Mesodermal cell (in vitro differentiated cells): ENCODE results near the gene ADAMTSL3.

Source experiments
- H3K27ac ChIP-seq: 2 replicates; pipeline ENCODE4 v1.7.0; 2013; ENCODE audit warnings: mild to moderate bottlenecking, low read depth, low read length, moderate library complexity; ENCODE audit not compliant: severe bottlenecking
- H3K36me3 ChIP-seq: 2 replicates; pipeline ENCODE4 v1.7.1; 2013; ENCODE audit warnings: mild to moderate bottlenecking, low read length, moderate library complexity; ENCODE audit not compliant: control insufficient read depth, insufficient read depth
- H3K4me1 ChIP-seq: one replicate; pipeline ENCODE4 v1.7.1; 2013; ENCODE audit warnings: mild to moderate bottlenecking, low read length; ENCODE audit not compliant: insufficient read depth, control insufficient read depth, poor library complexity, severe bottlenecking
- H3K4me3 ChIP-seq: 2 replicates; pipeline ENCODE4 v1.7.0; 2013; ENCODE audit warnings: low read length, control low read depth, mild to moderate bottlenecking; ENCODE audit not compliant: insufficient read depth, poor library complexity, severe bottlenecking; ENCODE audit errors: extremely low read depth
- H3K9me3 ChIP-seq: 2 replicates; pipeline ENCODE4 v1.7.1; 2013; ENCODE audit warnings: mild to moderate bottlenecking, low read length, moderate library complexity; ENCODE audit not compliant: control insufficient read depth
- WGBS, 2 experiments: methylation state at CpG; one replicate each; pipeline ENCODE4 v1.1.5; 2013; ENCODE audit warnings: missing lambda C conversion rate in 2 of 2; ENCODE audit not compliant: insufficient coverage in 2 of 2; 5-methylcytosine and 5-hydroxymethylcytosine counted together

ADAMTSL3 gene

GRCh38 chr15:83776986-83777385 lies 123.1 kb downstream of the ADAMTSL3 start:
- H3K36me3 ChIP-seq = no peaks in the 10 kb centered on the region
- H3K9me3 ChIP-seq = no peaks in the 10 kb centered on the region
- H3K4me3 ChIP-seq = no peak overlapping the region
- H3K4me1 ChIP-seq = no peaks in the 10 kb centered on the region
- H3K27ac ChIP-seq = no peak overlapping the region
- 83 to 94% methylated on average over 4 of the region's 4 CpGs for WGBS, 2 experiments

GRCh38 chr15:83783227-83783626 lies 129.3 kb downstream of the ADAMTSL3 start:
- no CpG with 5 or more reads among the region's 1 CpG for WGBS, 2 experiments
- H3K36me3 ChIP-seq = no peaks in the 10 kb centered on the region
- H3K4me3 ChIP-seq = no peak overlapping the region
- no peak overlapping the region for H3K27ac ChIP-seq
- H3K9me3 ChIP-seq = peaks cover 4% of the 10 kb centered on the region
- no peaks in the 10 kb centered on the region for H3K4me1 ChIP-seq

GRCh38 chr15:83784975-83785374 lies 131.1 kb downstream of the ADAMTSL3 start:
- no peaks in the 10 kb centered on the region for H3K36me3 ChIP-seq
- H3K4me3 ChIP-seq = no peak overlapping the region
- H3K9me3 ChIP-seq = peaks cover 4% of the 10 kb centered on the region

GRCh38 chr15:83786336-83786735 lies 132.4 kb downstream of the ADAMTSL3 start:
- Histone ChIP-seq H3K36me3 (no peaks in the 10 kb centered on the region), H3K4me3 (no peak overlapping the region), H3K27ac (no peak overlapping the region), H3K9me3 (peaks cover 4% of the 10 kb centered on the region), H3K4me1 (no peaks in the 10 kb centered on the region)
- no CpG with 5 or more reads among the region's 5 CpGs for WGBS, 2 experiments

More at GRCh38 chr15:83784975-83785374, 131.1 kb downstream of the ADAMTSL3 start:
- no peak overlapping the region for H3K27ac ChIP-seq
- H3K4me1 ChIP-seq = no peaks in the 10 kb centered on the region

DNA sequence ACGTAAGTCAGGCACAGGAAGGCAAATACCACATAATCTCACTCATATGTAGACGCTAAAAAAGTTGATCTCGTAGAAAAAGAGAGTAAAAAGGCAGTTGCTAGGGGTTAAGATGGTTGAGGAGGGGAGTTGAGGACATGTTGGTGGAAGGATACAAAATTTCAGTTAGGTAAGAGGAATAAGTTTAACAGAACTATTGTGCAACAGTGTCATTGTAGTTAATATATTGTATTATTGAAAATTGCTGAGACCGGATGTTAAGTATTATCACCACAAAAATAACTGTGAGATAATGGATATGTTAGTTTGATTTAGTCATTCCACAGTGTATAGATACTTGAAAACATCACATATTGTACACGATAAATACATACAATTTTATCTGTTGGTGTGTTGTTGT lies 139.1 kb downstream of the ADAMTSL3 start:
- 80 to 100% methylated on average over 1 to 2 of the region's 5 CpGs for WGBS, 2 experiments
- Histone ChIP-seq H3K36me3 (no peaks in the 10 kb centered on the region), H3K27ac (no peak overlapping the region), H3K9me3 (no peaks in the 10 kb centered on the region), H3K4me3 (no peak overlapping the region), H3K4me1 (no peaks in the 10 kb centered on the region)

DNA sequence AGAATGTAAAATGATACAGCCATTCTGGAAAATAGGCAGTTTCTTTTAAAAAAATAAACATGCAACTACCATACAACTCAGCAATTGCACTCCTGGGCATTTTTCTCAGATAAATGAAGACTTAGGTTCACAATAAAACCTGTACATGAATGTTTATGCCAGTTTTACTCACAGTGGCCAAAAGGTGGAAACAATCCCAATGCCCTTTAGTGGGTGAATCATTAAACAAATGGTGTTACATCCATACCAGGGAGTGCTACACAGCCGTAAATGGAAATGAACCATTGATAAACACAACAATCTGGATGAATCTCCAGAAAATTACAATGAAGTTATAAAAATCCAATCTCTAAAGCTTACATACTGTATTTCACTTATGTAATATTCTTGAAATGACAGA lies 140.3 kb downstream of the ADAMTSL3 start:
- WGBS, 2 experiments = no CpG with 5 or more reads among the region's 1 CpG
- no peaks in the 10 kb centered on the region for H3K36me3 ChIP-seq

DNA sequence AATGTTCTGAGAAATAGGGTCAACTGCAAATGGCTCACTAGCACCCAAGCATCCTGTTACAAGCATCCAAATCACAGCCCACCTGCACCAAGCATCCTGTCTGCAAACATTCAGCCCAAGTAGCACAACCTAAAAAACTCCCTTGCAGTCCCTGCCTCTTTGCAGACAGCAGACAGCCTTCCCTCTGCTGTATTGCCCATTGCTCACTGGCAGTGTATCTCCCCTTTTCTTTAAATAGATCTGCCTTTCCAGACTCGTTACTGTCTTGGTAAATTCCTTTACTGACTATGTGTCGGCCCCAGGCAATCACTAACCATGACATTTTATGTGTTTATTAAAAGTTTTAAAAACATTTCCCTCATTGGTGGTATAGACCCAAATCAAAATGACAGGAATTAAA lies 155.4 kb downstream of the ADAMTSL3 start:
- Histone ChIP-seq H3K27ac (no peak overlapping the region), H3K9me3 (peaks cover 8% of the 10 kb centered on the region), H3K4me3 (no peak overlapping the region), H3K4me1 (no peaks in the 10 kb centered on the region), H3K36me3 (no peaks in the 10 kb centered on the region)
- no CpG with 5 or more reads among the region's 2 CpGs for WGBS, 2 experiments

More for the DNA sequence above, 140.3 kb downstream of the ADAMTSL3 start:
- H3K4me3 ChIP-seq = no peak overlapping the region
- no peaks in the 10 kb centered on the region for H3K4me1 ChIP-seq
- H3K9me3 ChIP-seq = no peaks in the 10 kb centered on the region
- H3K27ac ChIP-seq = no peak overlapping the region

DNA sequence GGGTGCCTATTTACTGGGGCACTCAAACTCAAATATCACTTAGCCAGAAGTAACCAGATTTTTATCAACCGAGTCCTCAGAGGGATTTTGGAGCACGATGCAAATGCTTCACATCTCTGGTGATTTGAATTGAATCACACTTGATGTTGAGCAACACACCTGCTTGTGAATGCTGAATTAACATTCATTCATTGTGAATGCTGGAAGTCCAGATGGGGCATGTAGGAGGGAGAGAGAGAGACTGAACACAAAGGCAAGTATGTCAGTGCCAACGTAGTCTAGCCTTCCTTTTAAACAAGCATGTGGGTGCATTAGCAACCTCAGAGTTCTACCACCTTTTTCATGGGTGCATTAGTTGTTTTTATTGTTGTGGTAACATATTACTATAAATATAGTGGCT lies 156.2 kb downstream of the ADAMTSL3 start:
- H3K9me3 ChIP-seq = peaks cover 8% of the 10 kb centered on the region
- H3K36me3 ChIP-seq = no peaks in the 10 kb centered on the region
- 96 to 100% methylated on average over 2 to 3 of the region's 3 CpGs for WGBS, 2 experiments
- H3K4me3 ChIP-seq = no peak overlapping the region
- H3K4me1 ChIP-seq = no peaks in the 10 kb centered on the region
- no peak overlapping the region for H3K27ac ChIP-seq

- H3K9me3 ChIP-seq = no peaks in the 10 kb centered on the region
- WGBS, 2 experiments = 0% methylated on average over 1 of the region's 1 CpG; no CpG with 5 or more reads in 1 of the 2 experiments
- no peak overlapping the region for H3K4me3 ChIP-seq
Measured at GRCh38 chr15:83813682-83814081, 159.8 kb downstream of the ADAMTSL3 start.

GRCh38 chr15:83815506-83815905 lies 161.6 kb downstream of the ADAMTSL3 start:
- Histone ChIP-seq H3K4me1 (peaks cover 4% of the 10 kb centered on the region), H3K27ac (no peak overlapping the region), H3K9me3 (no peaks in the 10 kb centered on the region), H3K36me3 (no peaks in the 10 kb centered on the region), H3K4me3 (no peak overlapping the region)
- WGBS, 2 experiments = no CpG with 5 or more reads among the region's 2 CpGs

More at GRCh38 chr15:83813682-83814081, 159.8 kb downstream of the ADAMTSL3 start:
- H3K36me3 ChIP-seq = no peaks in the 10 kb centered on the region
- peaks cover 4% of the 10 kb centered on the region for H3K4me1 ChIP-seq
- H3K27ac ChIP-seq = no peak overlapping the region

- Histone ChIP-seq H3K36me3 (no peaks in the 10 kb centered on the region), H3K4me3 (no peak overlapping the region), H3K9me3 (no peaks in the 10 kb centered on the region), H3K4me1 (peaks cover 4% of the 10 kb centered on the region), H3K27ac (no peak overlapping the region)
- WGBS, 2 experiments = 84 to 90% methylated on average over 7 to 8 of the region's 8 CpGs
Measured at GRCh38 chr15:83816124-83816883, 162.4 kb downstream of the ADAMTSL3 start.
